ENCODE results near the gene PRDM10. TPM values are rescaled to one million over a fixed set of nuclear protein-coding genes. Genes with fewer than 3 reads are reported as not detected.

PRDM10 gene
- total RNA-seq, 6 experiments from 2014 or later, result 3.4 to 6.8 (median 4.4) TPM

- 100% methylated on average over 2 of the region's 12 CpGs for WGBS (ENCODE audit: insufficient coverage, low coverage, low lambda C conversion rate, missing lambda C conversion rate)
- intact Hi-C loops (cut with DNase I), result no loop called here
Measured at GRCh38 chr11:129885381-129885780, 117.3 kb downstream of the PRDM10 start.

DNA sequence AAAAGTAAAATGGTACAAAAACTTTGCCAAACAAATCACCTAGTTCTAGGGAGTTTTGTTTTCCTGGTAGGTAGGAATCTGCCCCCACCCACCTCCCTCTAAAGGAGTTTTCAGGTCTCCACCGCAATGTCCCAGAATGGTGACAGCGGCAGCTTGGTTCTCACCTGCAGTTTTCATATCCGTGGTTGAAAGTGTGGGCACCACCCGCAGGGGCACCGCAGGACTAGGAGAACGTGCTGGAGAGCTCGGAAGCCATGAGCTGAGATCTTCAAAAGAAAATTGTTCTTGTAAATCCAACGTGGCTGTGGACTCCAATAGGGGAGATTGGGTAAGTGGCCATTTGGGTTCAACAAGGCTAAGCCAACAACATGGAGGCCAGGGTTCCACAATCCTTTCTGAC is 118.1 kb downstream of the PRDM10 start:
- intact Hi-C loops (cut with DNase I), result no loop called here
- Histone ChIP-seq H3K27me3 (no peaks in the 10 kb centered on the region), H3K27ac (no peak overlapping the region), H3K4me1 (no peaks in the 10 kb centered on the region), H3K9me3 (no peaks in the 10 kb centered on the region), H3K4me3 (no peak overlapping the region), H3K36me3 (peaks cover 9 to 98% (median 45%) of the 10 kb centered on the region in 4 donors)
- DNase-seq (no peak), ATAC-seq (no peak)
- 95% methylated on average over 8 of the region's 8 CpGs for WGBS (ENCODE audit: insufficient coverage, low coverage, low lambda C conversion rate, missing lambda C conversion rate)
- TF ChIP-seq POLR2A (IDR thresholded peaks at IDR 0.05), result no peak
- no peak for TF ChIP-seq CTCF (IDR thresholded peaks at IDR 0.05)

More at GRCh38 chr11:129885381-129885780, 117.3 kb downstream of the PRDM10 start:
- ATAC-seq (no peak), DNase-seq (no peak)
- Histone ChIP-seq H3K36me3 (peaks cover 9 to 96% (median 42%) of the 10 kb centered on the region in 4 donors), H3K27ac (no peak overlapping the region), H3K9me3 (no peaks in the 10 kb centered on the region), H3K4me3 (no peak overlapping the region), H3K27me3 (no peaks in the 10 kb centered on the region), H3K4me1 (no peaks in the 10 kb centered on the region)
- TF ChIP-seq POLR2A (IDR thresholded peaks at IDR 0.05) (no peak), CTCF (IDR thresholded peaks at IDR 0.05) (no peak)

DNA sequence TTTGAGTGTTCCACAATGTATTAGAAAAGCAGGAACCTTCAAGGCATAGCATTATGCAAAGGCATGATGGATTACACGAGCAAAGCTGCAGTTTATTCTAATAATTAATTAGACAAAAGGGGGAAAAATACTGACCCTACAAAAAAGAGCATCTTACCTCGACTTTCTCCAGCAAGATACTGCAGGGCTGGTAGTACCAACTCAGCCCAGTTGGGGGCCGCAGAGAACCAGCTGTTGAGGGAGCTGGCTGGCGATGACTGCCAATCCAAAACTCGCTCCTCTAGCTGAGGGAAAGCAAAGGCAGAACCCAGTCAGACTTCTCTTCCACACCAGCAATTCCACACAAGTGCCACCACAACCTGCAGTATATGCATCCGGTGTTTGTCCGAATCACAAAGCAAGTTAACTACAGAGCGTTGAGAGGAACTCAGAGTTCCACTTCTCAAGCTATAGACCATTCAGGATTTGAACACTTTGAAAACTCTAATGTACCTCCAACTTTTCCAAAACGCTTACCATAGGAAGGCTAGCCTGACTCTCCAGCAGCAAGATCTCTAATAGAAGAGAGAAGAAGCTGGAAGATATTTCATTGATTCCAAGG is 121.0 kb downstream of the PRDM10 start:
- Histone ChIP-seq H3K27me3 (no peaks in the 10 kb centered on the region), H3K9me3 (no peaks in the 10 kb centered on the region), H3K4me3 (no peak overlapping the region), H3K36me3 (peaks cover 9 to 99% (median 54%) of the 10 kb centered on the region in 4 donors), H3K27ac (no peak overlapping the region), H3K4me1 (no peaks in the 10 kb centered on the region)
- intact Hi-C loops (cut with DNase I), result no loop called here
- DNase-seq (peak in 1 of 3 donors; percentile 46), ATAC-seq (peak; percentile 76 to 86 (median 82))
- no peak for TF ChIP-seq POLR2A (IDR thresholded peaks at IDR 0.05)
- TF ChIP-seq CTCF (IDR thresholded peaks at IDR 0.05), result peak; percentile 38 to 56 (median 52)
- 59% methylated on average over 6 of the region's 9 CpGs for WGBS (ENCODE audit: insufficient coverage, low coverage, low lambda C conversion rate, missing lambda C conversion rate)

DNA sequence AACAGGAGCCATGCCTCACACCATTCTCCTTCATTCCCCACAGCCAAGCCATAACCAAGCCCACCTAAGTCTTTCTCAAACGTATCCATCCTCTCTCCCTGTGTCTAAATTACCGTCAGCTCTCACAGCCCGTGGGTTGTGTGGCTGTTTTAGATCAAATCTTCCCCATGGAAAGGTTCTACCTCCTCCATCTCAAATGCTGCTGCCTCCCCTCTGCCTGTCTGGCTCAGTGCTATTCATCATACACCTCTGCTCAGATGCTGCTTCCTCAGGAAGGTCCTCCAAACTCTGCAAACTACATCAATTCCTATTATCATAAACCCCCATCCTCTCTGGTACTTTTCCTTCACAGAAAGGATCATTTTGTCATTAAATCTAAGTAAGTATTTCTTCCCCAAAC is 122.3 kb downstream of the PRDM10 start:
- Histone ChIP-seq H3K4me3 (no peak overlapping the region), H3K36me3 (peaks cover 9 to 99% (median 52%) of the 10 kb centered on the region in 4 donors), H3K9me3 (no peaks in the 10 kb centered on the region), H3K4me1 (no peaks in the 10 kb centered on the region), H3K27me3 (no peaks in the 10 kb centered on the region), H3K27ac (no peak overlapping the region)
- intact Hi-C loops (cut with DNase I), result no loop called here
- ATAC-seq (no peak), DNase-seq (no peak)
- no peak for TF ChIP-seq CTCF (IDR thresholded peaks at IDR 0.05)
- TF ChIP-seq POLR2A (IDR thresholded peaks at IDR 0.05), result no peak
- WGBS (ENCODE audit: insufficient coverage, low coverage, low lambda C conversion rate, missing lambda C conversion rate), result 90% methylated on average over 2 of the region's 3 CpGs

Data from right lobe of liver (tissue), 6 donors.